ENCODE data around the gene AUTS2. TPM values are rescaled to one million over a fixed set of nuclear protein-coding genes. Genes with fewer than 3 reads are reported as not detected.

Gene AUTS2
- total RNA-seq, 1 experiment from 2014 or later = 2.2 TPM

GRCh38 chr7:70457883-70458680 lies 859.8 kb downstream of the AUTS2 start:
- Histone ChIP-seq H3K4me3 (no peak overlapping the region), H3K27me3 (no peaks in the 10 kb centered on the region), H3K9me3 (no peaks in the 10 kb centered on the region), H3K36me3 (no peaks in the 10 kb centered on the region)
- DNase-seq = no peak

GRCh38 chr7:70458745-70459144 lies 860.5 kb downstream of the AUTS2 start:
- Histone ChIP-seq H3K9me3 (no peaks in the 10 kb centered on the region), H3K27me3 (no peaks in the 10 kb centered on the region), H3K36me3 (no peaks in the 10 kb centered on the region), H3K4me3 (no peak overlapping the region)
- DNase-seq = no peak

GRCh38 chr7:70459546-70459945 lies 861.3 kb downstream of the AUTS2 start:
- no peak for DNase-seq
- H3K36me3 ChIP-seq = no peaks in the 10 kb centered on the region
- H3K27me3 ChIP-seq = no peaks in the 10 kb centered on the region
- H3K4me3 ChIP-seq = no peak overlapping the region
- H3K9me3 ChIP-seq = no peaks in the 10 kb centered on the region

- no peaks in the 10 kb centered on the region for H3K9me3 ChIP-seq
- no peaks in the 10 kb centered on the region for H3K27me3 ChIP-seq
- no peak overlapping the region for H3K4me3 ChIP-seq
- H3K36me3 ChIP-seq = no peaks in the 10 kb centered on the region
- no peak for DNase-seq
These were observed 861.8 kb downstream of the AUTS2 start for GRCh38 chr7:70460071-70460470.

- no peak for DNase-seq
- Histone ChIP-seq H3K36me3 (no peaks in the 10 kb centered on the region), H3K9me3 (no peaks in the 10 kb centered on the region), H3K4me3 (no peak overlapping the region), H3K27me3 (no peaks in the 10 kb centered on the region)
These were observed 862.3 kb downstream of the AUTS2 start for GRCh38 chr7:70460562-70460961.

GRCh38 chr7:70463352-70463938 lies 865.2 kb downstream of the AUTS2 start:
- DNase-seq = no peak
- no peaks in the 10 kb centered on the region for H3K36me3 ChIP-seq
- H3K9me3 ChIP-seq = no peaks in the 10 kb centered on the region
- no peaks in the 10 kb centered on the region for H3K27me3 ChIP-seq
- no peak overlapping the region for H3K4me3 ChIP-seq

- no peak for DNase-seq
- Histone ChIP-seq H3K9me3 (no peaks in the 10 kb centered on the region), H3K4me3 (no peak overlapping the region), H3K36me3 (no peaks in the 10 kb centered on the region), H3K27me3 (no peaks in the 10 kb centered on the region)
These were observed 868.6 kb downstream of the AUTS2 start for GRCh38 chr7:70466725-70467364.

GRCh38 chr7:70470746-70471145 lies 872.5 kb downstream of the AUTS2 start:
- no peak for DNase-seq

GRCh38 chr7:70472601-70473237 lies 874.4 kb downstream of the AUTS2 start:
- DNase-seq = no peak
- H3K9me3 ChIP-seq = no peaks in the 10 kb centered on the region
- H3K27me3 ChIP-seq = no peaks in the 10 kb centered on the region
- H3K36me3 ChIP-seq = no peaks in the 10 kb centered on the region
- no peak overlapping the region for H3K4me3 ChIP-seq

More at GRCh38 chr7:70470746-70471145, 872.5 kb downstream of the AUTS2 start:
- no peaks in the 10 kb centered on the region for H3K27me3 ChIP-seq
- no peaks in the 10 kb centered on the region for H3K9me3 ChIP-seq
- H3K36me3 ChIP-seq = no peaks in the 10 kb centered on the region
- no peak overlapping the region for H3K4me3 ChIP-seq

- Histone ChIP-seq H3K36me3 (no peaks in the 10 kb centered on the region), H3K4me3 (no peak overlapping the region), H3K27me3 (no peaks in the 10 kb centered on the region), H3K9me3 (no peaks in the 10 kb centered on the region)
- DNase-seq = no peak
These were observed 876.5 kb downstream of the AUTS2 start for GRCh38 chr7:70474639-70475234.

- peak; percentile 3 for DNase-seq
- Histone ChIP-seq H3K27me3 (no peaks in the 10 kb centered on the region), H3K4me3 (no peak overlapping the region), H3K9me3 (no peaks in the 10 kb centered on the region), H3K36me3 (no peaks in the 10 kb centered on the region)
These were observed 879.0 kb downstream of the AUTS2 start for GRCh38 chr7:70477036-70478010.

- Histone ChIP-seq H3K4me3 (no peak overlapping the region), H3K27me3 (no peaks in the 10 kb centered on the region)
- DNase-seq = no peak
These were observed 881.1 kb downstream of the AUTS2 start for GRCh38 chr7:70479153-70480021.

GRCh38 chr7:70480927-70481569 lies 882.8 kb downstream of the AUTS2 start:
- Histone ChIP-seq H3K9me3 (no peaks in the 10 kb centered on the region), H3K4me3 (no peak overlapping the region), H3K27me3 (no peaks in the 10 kb centered on the region), H3K36me3 (no peaks in the 10 kb centered on the region)
- no peak for DNase-seq

More at GRCh38 chr7:70479153-70480021, 881.1 kb downstream of the AUTS2 start:
- H3K36me3 ChIP-seq = no peaks in the 10 kb centered on the region
- H3K9me3 ChIP-seq = no peaks in the 10 kb centered on the region

GRCh38 chr7:70481570-70482123 lies 883.4 kb downstream of the AUTS2 start:
- no peak for DNase-seq
- no peaks in the 10 kb centered on the region for H3K36me3 ChIP-seq
- no peak overlapping the region for H3K4me3 ChIP-seq
- H3K9me3 ChIP-seq = no peaks in the 10 kb centered on the region
- H3K27me3 ChIP-seq = no peaks in the 10 kb centered on the region

All from MG63 (cell line).